Measurements from ENCODE around the gene PINK1.

The PINK1 gene

GRCh38 chr1:20696397-20697333 is 63.4 kb downstream of the PINK1 start:
- Histone ChIP-seq H3K36me3 (ENCODE audit: control insufficient read depth in 5 of 5, insufficient read depth in 5 of 5, low read length in 5 of 5) (no peaks in the 10 kb centered on the region), H3K4me1 (ENCODE audit: control insufficient read depth in 5 of 5, insufficient read depth in 5 of 5, low read length in 5 of 5) (peaks cover 0 to 17% (median 14%) of the 10 kb centered on the region in 5 donors), H3K27me3 (ENCODE audit: control insufficient read depth in 5 of 5, insufficient read depth in 4 of 5, low read length in 5 of 5) (no peaks in the 10 kb centered on the region), H3K4me3 (ENCODE audit: low read depth in 1 of 5, low read length in 5 of 5) (peak overlapping the region; percentile 63 to 79 (median 73)), H3K9me3 (ENCODE audit: control insufficient read depth in 5 of 5, low read length in 5 of 5) (peaks cover 0 to 3% (median 0%) of the 10 kb centered on the region in 5 donors), H3K27ac (ENCODE audit: low read depth, low read length) (peak overlapping the region; percentile 74), H3K9ac (ENCODE audit: low read length in 5 of 5) (peak overlapping the region; percentile 52 to 82 (median 73))

GRCh38 chr1:20697563-20697962 is 64.3 kb downstream of the PINK1 start:
- H3K4me3 ChIP-seq (ENCODE audit: low read depth in 1 of 5, low read length in 5 of 5): no peak overlapping the region
- peaks cover 0 to 17% (median 14%) of the 10 kb centered on the region in 5 donors for H3K4me1 ChIP-seq (ENCODE audit: control insufficient read depth in 5 of 5, insufficient read depth in 5 of 5, low read length in 5 of 5)
- H3K27ac ChIP-seq (ENCODE audit: low read depth, low read length): no peak overlapping the region
- H3K9me3 ChIP-seq (ENCODE audit: control insufficient read depth in 5 of 5, low read length in 5 of 5): no peaks in the 10 kb centered on the region
- H3K36me3 ChIP-seq (ENCODE audit: control insufficient read depth in 5 of 5, insufficient read depth in 5 of 5, low read length in 5 of 5): no peaks in the 10 kb centered on the region
- H3K27me3 ChIP-seq (ENCODE audit: control insufficient read depth in 5 of 5, insufficient read depth in 4 of 5, low read length in 5 of 5): no peaks in the 10 kb centered on the region
- H3K9ac ChIP-seq (ENCODE audit: low read length in 5 of 5): no peak overlapping the region

- Histone ChIP-seq H3K27ac (ENCODE audit: low read depth, low read length) (no peak overlapping the region), H3K4me3 (ENCODE audit: low read depth in 1 of 5, low read length in 5 of 5) (no peak overlapping the region), H3K27me3 (ENCODE audit: control insufficient read depth in 5 of 5, insufficient read depth in 4 of 5, low read length in 5 of 5) (no peaks in the 10 kb centered on the region), H3K36me3 (ENCODE audit: control insufficient read depth in 5 of 5, insufficient read depth in 5 of 5, low read length in 5 of 5) (no peaks in the 10 kb centered on the region), H3K9ac (ENCODE audit: low read length in 5 of 5) (no peak overlapping the region), H3K4me1 (ENCODE audit: control insufficient read depth in 5 of 5, insufficient read depth in 5 of 5, low read length in 5 of 5) (peaks cover 0 to 17% (median 14%) of the 10 kb centered on the region in 5 donors), H3K9me3 (ENCODE audit: control insufficient read depth in 5 of 5, low read length in 5 of 5) (no peaks in the 10 kb centered on the region)
Measured at GRCh38 chr1:20698195-20698910, 65.1 kb downstream of the PINK1 start.

DNA sequence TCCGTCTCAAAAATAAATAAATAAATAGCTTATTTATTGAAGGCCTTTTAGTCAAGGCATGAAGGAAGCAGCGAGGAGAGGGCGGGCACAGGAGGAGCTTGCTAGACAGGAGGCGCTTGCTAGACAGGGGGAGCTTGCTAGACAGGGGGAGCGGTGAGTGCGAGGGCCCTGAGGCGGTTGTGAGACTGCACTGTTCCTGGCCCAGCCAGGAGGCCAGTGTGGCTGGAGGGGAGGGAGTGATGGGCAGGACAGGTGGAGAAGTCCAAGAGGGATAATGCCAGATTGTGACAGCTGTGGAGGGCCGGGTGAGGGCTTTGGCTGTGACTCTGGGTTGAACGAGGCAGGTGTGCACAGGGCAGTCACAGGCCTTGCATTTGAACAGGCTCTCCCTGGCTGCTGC is 66.3 kb downstream of the PINK1 start:
- H3K9me3 ChIP-seq (ENCODE audit: control insufficient read depth in 5 of 5, low read length in 5 of 5): no peaks in the 10 kb centered on the region
- no peak overlapping the region for H3K4me3 ChIP-seq (ENCODE audit: low read depth in 1 of 5, low read length in 5 of 5)
- H3K27me3 ChIP-seq (ENCODE audit: control insufficient read depth in 5 of 5, insufficient read depth in 4 of 5, low read length in 5 of 5): no peaks in the 10 kb centered on the region
- H3K27ac ChIP-seq (ENCODE audit: low read depth, low read length): no peak overlapping the region
- peaks cover 0 to 17% (median 14%) of the 10 kb centered on the region in 5 donors for H3K4me1 ChIP-seq (ENCODE audit: control insufficient read depth in 5 of 5, insufficient read depth in 5 of 5, low read length in 5 of 5)
- no peaks in the 10 kb centered on the region for H3K36me3 ChIP-seq (ENCODE audit: control insufficient read depth in 5 of 5, insufficient read depth in 5 of 5, low read length in 5 of 5)
- H3K9ac ChIP-seq (ENCODE audit: low read length in 5 of 5): no peak overlapping the region

DNA sequence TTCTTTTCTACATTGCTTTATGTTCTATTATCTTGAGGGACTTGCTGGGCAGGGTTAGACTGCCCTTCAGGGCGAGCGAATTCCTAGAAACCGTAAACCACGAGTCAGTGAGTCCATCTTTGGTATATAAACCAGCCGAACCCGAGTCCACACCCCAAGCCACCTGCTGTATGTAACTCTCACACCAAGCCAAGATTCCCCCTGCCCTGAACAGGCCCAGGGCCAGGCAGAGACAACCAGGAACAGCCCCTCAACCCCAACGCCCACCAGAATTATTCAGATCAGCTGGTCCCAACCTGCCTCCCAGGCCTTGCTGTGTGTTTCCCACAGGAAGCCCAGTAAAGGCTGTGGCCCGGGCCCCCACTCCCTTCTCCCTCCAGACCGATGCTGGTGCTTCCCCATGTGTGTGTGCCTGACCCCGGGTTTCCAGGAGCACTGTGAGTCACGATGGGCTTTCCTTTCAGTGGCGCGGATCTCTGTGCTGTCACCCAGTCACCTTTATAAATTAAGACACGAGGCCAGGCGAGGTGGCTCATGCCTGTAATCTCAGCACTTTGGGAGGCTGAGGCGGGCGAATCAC is 67.5 kb downstream of the PINK1 start:
- H3K4me3 ChIP-seq (ENCODE audit: low read depth in 1 of 5, low read length in 5 of 5): no peak overlapping the region
- H3K36me3 ChIP-seq (ENCODE audit: control insufficient read depth in 5 of 5, insufficient read depth in 5 of 5, low read length in 5 of 5): no peaks in the 10 kb centered on the region
- H3K4me1 ChIP-seq (ENCODE audit: control insufficient read depth in 5 of 5, insufficient read depth in 5 of 5, low read length in 5 of 5): peaks cover 0 to 17% (median 14%) of the 10 kb centered on the region in 5 donors
- H3K27me3 ChIP-seq (ENCODE audit: control insufficient read depth in 5 of 5, insufficient read depth in 4 of 5, low read length in 5 of 5): no peaks in the 10 kb centered on the region
- H3K9me3 ChIP-seq (ENCODE audit: control insufficient read depth in 5 of 5, low read length in 5 of 5): no peaks in the 10 kb centered on the region
- H3K9ac ChIP-seq (ENCODE audit: low read length in 5 of 5): no peak overlapping the region
- no peak overlapping the region for H3K27ac ChIP-seq (ENCODE audit: low read depth, low read length)
